ENCODE data around the gene HMGN4.

DNA sequence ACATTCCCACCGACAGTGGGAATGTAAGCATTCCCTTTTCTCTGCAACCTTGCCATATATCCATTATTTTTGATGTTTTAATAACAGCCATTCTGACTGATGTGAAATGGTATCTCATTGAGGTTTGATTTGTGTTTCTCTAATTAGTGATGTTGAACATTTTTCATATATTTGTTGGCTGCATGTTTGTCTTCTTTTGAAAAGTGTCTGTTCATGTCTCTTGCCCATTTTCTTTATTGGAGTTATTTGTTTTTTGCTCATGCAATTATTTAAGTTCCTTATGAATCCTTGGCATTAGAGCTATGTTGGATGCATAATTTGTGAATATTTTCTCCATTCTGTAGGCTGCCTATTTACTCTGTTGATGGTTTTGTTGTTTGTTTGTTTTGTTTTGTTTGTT, 40.6 kb downstream of the HMGN4 start:
- TF ChIP-seq, protein P1, sequence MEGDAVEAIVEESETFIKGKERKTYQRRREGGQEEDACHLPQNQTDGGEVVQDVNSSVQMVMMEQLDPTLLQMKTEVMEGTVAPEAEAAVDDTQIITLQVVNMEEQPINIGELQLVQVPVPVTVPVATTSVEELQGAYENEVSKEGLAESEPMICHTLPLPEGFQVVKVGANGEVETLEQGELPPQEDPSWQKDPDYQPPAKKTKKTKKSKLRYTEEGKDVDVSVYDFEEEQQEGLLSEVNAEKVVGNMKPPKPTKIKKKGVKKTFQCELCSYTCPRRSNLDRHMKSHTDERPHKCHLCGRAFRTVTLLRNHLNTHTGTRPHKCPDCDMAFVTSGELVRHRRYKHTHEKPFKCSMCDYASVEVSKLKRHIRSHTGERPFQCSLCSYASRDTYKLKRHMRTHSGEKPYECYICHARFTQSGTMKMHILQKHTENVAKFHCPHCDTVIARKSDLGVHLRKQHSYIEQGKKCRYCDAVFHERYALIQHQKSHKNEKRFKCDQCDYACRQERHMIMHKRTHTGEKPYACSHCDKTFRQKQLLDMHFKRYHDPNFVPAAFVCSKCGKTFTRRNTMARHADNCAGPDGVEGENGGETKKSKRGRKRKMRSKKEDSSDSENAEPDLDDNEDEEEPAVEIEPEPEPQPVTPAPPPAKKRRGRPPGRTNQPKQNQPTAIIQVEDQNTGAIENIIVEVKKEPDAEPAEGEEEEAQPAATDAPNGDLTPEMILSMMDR (IDR thresholded peaks at IDR 0.05 in 4 of 5, conservative IDR thresholded peaks at IDR 0.05 in 1 of 5): no peak
- no peak for TF ChIP-seq POLR2A (IDR thresholded peaks at IDR 0.05)

All from gastrocnemius medialis (tissue), 4 donors.